ENCODE results near the gene AIDA. TPM values are rescaled to one million over a fixed set of nuclear protein-coding genes. Genes with fewer than 3 reads are reported as not detected.

AIDA gene
- polyA plus RNA-seq, 2 of the 4 experiments (the other 2 are of a cell fraction) = 50.3 to 90.1 TPM

DNA sequence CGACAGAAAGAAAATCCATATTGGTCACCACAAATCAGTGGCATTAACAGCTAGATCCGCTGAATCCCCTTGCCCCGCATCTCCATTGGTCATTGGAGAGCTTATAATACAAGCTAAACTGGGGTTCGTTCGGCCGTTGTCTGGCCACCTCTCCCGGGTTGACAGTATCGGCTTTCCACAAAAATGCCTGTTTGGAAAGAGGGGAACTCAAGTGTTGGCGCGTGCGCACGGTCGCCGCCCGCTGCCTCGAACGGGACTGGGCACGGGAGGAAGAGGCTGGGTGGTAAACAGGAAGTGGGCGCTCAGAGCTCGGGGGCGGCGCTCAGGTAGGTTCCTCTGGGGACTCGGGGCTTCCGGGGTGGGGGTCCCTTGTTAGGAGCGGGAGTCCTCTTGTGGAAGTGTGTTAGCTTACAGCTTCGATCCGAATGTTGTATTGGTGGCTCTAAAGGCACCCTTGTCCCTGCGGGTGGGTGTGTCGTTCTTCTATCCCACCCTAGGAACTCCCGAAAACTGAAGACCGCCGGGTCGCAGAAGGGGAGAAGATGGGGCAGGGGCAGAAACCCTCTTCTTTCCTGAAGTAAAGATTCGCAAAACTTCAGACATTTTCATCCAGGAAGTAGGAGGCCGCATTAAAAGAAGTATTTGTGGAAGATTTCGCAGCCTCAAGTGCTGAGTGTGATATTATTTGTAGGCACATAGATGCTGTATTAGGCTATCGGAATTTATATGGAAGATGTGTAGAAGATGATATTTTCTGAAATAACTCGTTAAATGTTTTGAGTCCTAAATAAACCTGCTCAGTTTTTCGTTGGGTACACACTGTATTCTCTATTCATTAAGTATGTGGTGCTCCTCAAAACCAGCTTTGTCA lies 1.0 kb upstream of the AIDA start:
- ChIA-PET POLR2A (interaction anchor here (0.6 to 1.8 kb wide), 8 partner anchors 14 to 650 kb away, joined by 3 to 7 read pairs (median 4); no protein-coding TSS in a partner anchor), CTCF (interaction anchor here (0.6 to 1.5 kb wide), 6 partner anchors 12 to 462 kb away, joined by 3 to 5 read pairs (median 3); no protein-coding TSS in a partner anchor)
- Histone ChIP-seq H3K27ac (peak overlapping the region; percentile 99 to 100), H3K9me3 (no peaks in the 10 kb centered on the region), H3K4me2 (peak overlapping the region; percentile 66), H3K4me3 (peak overlapping the region; percentile 74), H3K4me1 (peaks cover 20% of the 10 kb centered on the region)
- peak; percentile 78 to 89 for ATAC-seq
- 1% methylated on average over 31 of the region's 39 CpGs for WGBS (ENCODE audit: missing lambda C conversion rate)
- peak; percentile 86 to 95 for DNase-seq (ENCODE audit: low read depth in 1 of 2, low spot score in 1 of 2)
- peak; percentile 80 for FAIRE-seq
- TF ChIP-seq RCOR1 (IDR thresholded peaks at IDR 0.05; ENCODE audit: low read depth, low read length) (no peak), CHD4 (IDR thresholded peaks at IDR 0.05; ENCODE audit: borderline replicate concordance) (no peak), ZNF302 (CRISPR knock-in tag; IDR thresholded peaks at IDR 0.05) (no peak), RARB (CRISPR knock-in tag; IDR thresholded peaks at IDR 0.05) (no peak), CTCF (IDR thresholded peaks at IDR 0.05) (no peak), CBX8 (IDR thresholded peaks at IDR 0.05) (no peak), EP300 (IDR thresholded peaks at IDR 0.05) (no peak), CEBPB (IDR thresholded peaks at IDR 0.05) (no peak), JUN (IDR thresholded peaks at IDR 0.05) (peak in 1 of 2 experiments; percentile 18; a peak in 2 of 5 replicates), CHD2 (IDR thresholded peaks at IDR 0.05; ENCODE audit: low read length, partially characterized antibody) (no peak), MAFK (IDR thresholded peaks at IDR 0.05; ENCODE audit: partially characterized antibody) (peak; percentile 18), RFX5 (IDR thresholded peaks at IDR 0.05) (no peak), TP53 (CRISPR knock-in tag; IDR thresholded peaks at IDR 0.05) (no peak), SMC3 (IDR thresholded peaks at IDR 0.05) (no peak), MAX (IDR thresholded peaks at IDR 0.05) (peak; percentile 49), EHMT2 (IDR thresholded peaks at IDR 0.05; ENCODE audit: low read depth) (no peak), EHF (CRISPR knock-in tag; IDR thresholded peaks at IDR 0.05) (no peak), JUNB (IDR thresholded peaks at IDR 0.05) (no peak), KDM5A (IDR thresholded peaks at IDR 0.05) (no peak), POLR2A (IDR thresholded peaks at IDR 0.05; ENCODE audit: low read length) (peak; percentile 63), ELK1 (IDR thresholded peaks at IDR 0.05; ENCODE audit: low read depth, low read length) (no peak), SREBF2 (IDR thresholded peaks at IDR 0.05) (no peak), HOXB5 (CRISPR knock-in tag; IDR thresholded peaks at IDR 0.05) (no peak), ZSCAN20 (CRISPR knock-in tag; IDR thresholded peaks at IDR 0.05) (no peak), PHF8 (IDR thresholded peaks at IDR 0.05; ENCODE audit: borderline replicate concordance, low read depth) (peak; percentile 65; the same call in 1 of the 2 replicates), ZC3H11A (IDR thresholded peaks at IDR 0.05) (no peak)
- TF ChIP-seq, protein P1, sequence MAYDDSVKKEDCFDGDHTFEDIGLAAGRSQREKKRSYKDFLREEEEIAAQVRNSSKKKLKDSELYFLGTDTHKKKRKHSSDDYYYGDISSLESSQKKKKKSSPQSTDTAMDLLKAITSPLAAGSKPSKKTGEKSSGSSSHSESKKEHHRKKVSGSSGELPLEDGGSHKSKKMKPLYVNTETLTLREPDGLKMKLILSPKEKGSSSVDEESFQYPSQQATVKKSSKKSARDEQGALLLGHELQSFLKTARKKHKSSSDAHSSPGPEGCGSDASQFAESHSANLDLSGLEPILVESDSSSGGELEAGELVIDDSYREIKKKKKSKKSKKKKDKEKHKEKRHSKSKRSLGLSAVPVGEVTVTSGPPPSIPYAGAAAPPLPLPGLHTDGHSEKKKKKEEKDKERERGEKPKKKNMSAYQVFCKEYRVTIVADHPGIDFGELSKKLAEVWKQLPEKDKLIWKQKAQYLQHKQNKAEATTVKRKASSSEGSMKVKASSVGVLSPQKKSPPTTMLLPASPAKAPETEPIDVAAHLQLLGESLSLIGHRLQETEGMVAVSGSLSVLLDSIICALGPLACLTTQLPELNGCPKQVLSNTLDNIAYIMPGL (CRISPR knock-in tag; IDR thresholded peaks at IDR 0.05; ENCODE audit: borderline replicate concordance) = no peak
- TF ChIP-seq, protein P2, sequence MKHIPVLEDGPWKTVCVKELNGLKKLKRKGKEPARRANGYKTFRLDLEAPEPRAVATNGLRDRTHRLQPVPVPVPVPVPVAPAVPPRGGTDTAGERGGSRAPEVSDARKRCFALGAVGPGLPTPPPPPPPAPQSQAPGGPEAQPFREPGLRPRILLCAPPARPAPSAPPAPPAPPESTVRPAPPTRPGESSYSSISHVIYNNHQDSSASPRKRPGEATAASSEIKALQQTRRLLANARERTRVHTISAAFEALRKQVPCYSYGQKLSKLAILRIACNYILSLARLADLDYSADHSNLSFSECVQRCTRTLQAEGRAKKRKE (CRISPR knock-in tag; IDR thresholded peaks at IDR 0.05; ENCODE audit: low read depth) = no peak
- TF ChIP-seq, protein P3, sequence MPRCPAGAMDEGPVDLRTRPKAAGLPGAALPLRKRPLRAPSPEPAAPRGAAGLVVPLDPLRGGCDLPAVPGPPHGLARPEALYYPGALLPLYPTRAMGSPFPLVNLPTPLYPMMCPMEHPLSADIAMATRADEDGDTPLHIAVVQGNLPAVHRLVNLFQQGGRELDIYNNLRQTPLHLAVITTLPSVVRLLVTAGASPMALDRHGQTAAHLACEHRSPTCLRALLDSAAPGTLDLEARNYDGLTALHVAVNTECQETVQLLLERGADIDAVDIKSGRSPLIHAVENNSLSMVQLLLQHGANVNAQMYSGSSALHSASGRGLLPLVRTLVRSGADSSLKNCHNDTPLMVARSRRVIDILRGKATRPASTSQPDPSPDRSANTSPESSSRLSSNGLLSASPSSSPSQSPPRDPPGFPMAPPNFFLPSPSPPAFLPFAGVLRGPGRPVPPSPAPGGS (IDR thresholded peaks at IDR 0.05) = no peak; the same call in 2 of the 3 replicates
- TF ChIP-seq, protein P4, sequence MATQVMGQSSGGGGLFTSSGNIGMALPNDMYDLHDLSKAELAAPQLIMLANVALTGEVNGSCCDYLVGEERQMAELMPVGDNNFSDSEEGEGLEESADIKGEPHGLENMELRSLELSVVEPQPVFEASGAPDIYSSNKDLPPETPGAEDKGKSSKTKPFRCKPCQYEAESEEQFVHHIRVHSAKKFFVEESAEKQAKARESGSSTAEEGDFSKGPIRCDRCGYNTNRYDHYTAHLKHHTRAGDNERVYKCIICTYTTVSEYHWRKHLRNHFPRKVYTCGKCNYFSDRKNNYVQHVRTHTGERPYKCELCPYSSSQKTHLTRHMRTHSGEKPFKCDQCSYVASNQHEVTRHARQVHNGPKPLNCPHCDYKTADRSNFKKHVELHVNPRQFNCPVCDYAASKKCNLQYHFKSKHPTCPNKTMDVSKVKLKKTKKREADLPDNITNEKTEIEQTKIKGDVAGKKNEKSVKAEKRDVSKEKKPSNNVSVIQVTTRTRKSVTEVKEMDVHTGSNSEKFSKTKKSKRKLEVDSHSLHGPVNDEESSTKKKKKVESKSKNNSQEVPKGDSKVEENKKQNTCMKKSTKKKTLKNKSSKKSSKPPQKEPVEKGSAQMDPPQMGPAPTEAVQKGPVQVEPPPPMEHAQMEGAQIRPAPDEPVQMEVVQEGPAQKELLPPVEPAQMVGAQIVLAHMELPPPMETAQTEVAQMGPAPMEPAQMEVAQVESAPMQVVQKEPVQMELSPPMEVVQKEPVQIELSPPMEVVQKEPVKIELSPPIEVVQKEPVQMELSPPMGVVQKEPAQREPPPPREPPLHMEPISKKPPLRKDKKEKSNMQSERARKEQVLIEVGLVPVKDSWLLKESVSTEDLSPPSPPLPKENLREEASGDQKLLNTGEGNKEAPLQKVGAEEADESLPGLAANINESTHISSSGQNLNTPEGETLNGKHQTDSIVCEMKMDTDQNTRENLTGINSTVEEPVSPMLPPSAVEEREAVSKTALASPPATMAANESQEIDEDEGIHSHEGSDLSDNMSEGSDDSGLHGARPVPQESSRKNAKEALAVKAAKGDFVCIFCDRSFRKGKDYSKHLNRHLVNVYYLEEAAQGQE (IDR thresholded peaks at IDR 0.05) = no peak

All from A549 (cell line).